WTC11 (cell line): ENCODE measurements around the gene RAB11B. TPM values are rescaled to one million over a fixed set of nuclear protein-coding genes. Genes with fewer than 3 reads are reported as not detected.

Experiments
- ATAC-seq: fragments of 200-7000 bp; cut with Tn5 transposase; 2 replicates; pipeline ENCODE4 v1.10.0; 2021; ENCODE audit warnings: mild to moderate bottlenecking, moderate library complexity
- CTCF ChIA-PET: fragments of 300-600 bp; sonication (Branson Sonifier 250); formaldehyde crosslinking; loops from one replicate; lab custom pipeline; 2021; ENCODE audit warnings: antibody characterized with exemption; lab: Charles Lee
- POLR2A ChIA-PET: fragments of 350-600 bp; sonication (Branson Sonifier 250); formaldehyde crosslinking; loops from one replicate; lab custom pipeline; 2021; ENCODE audit warnings: antibody characterized with exemption; lab: Charles Lee
- DNase-seq: peaks from one replicate; pipeline ENCODE4 v3.0.0; 2021; ENCODE audit warnings: low spot score
- H3K27ac Mint-ChIP-seq: 2 replicates; pipeline ENCODE4 v1.8.0; 2021; ENCODE audit warnings: mixed read lengths
- H3K27me3 Mint-ChIP-seq: 2 replicates; pipeline ENCODE4 v1.8.0; 2021; ENCODE audit warnings: low read depth, mild to moderate bottlenecking, moderate library complexity, mixed read lengths
- H3K36me3 Mint-ChIP-seq: 2 replicates; pipeline ENCODE4 v1.8.0; 2021; ENCODE audit warnings: mixed read lengths
- H3K4me1 Mint-ChIP-seq: 2 replicates; pipeline ENCODE4 v1.8.0; 2022; ENCODE audit warnings: mixed read lengths
- H3K4me3 Mint-ChIP-seq: 2 replicates; pipeline ENCODE4 v1.8.0; 2021; ENCODE audit warnings: mild to moderate bottlenecking, moderate library complexity, mixed read lengths
- H3K9me3 Mint-ChIP-seq: 2 replicates; pipeline ENCODE4 v1.8.0; 2021; ENCODE audit warnings: mixed read lengths
- ATF6 ChIP-seq: sonication (generic); formaldehyde crosslinking; IDR thresholded peaks from 2 replicates; pipeline ENCODE4 v1.8.1; 2023; ENCODE audit warnings: mild to moderate bottlenecking, missing genetic modification reagents
- ESRRA ChIP-seq: sonication (generic); formaldehyde crosslinking; IDR thresholded peaks from 2 replicates; pipeline ENCODE4 v1.8.1; 2022; ENCODE audit warnings: mild to moderate bottlenecking, missing genetic modification reagents, borderline replicate concordance
- FOXP1 ChIP-seq: sonication (generic); formaldehyde crosslinking; IDR thresholded peaks from 2 replicates; pipeline ENCODE4 v1.8.0; 2022; ENCODE audit warnings: missing genetic modification reagents, mild to moderate bottlenecking, moderate library complexity, borderline replicate concordance
- HMGXB4 ChIP-seq: sonication (generic); formaldehyde crosslinking; IDR thresholded peaks from 2 replicates; pipeline ENCODE4 v1.8.1; 2023; ENCODE audit warnings: mild to moderate bottlenecking, moderate library complexity, missing genetic modification reagents
- KAT7 ChIP-seq: sonication (generic); formaldehyde crosslinking; IDR thresholded peaks from 2 replicates; pipeline ENCODE4 v1.8.1; 2023; ENCODE audit warnings: missing genetic modification reagents, mild to moderate bottlenecking, borderline replicate concordance
- MXD4 ChIP-seq: fragments of 250-450 bp; sonication (Bioruptor Pico); IDR thresholded peaks from 2 replicates; pipeline ENCODE4 v1.8.0; 2021; ENCODE audit warnings: mild to moderate bottlenecking, moderate library complexity, borderline replicate concordance
- NFYB ChIP-seq: sonication (generic); formaldehyde crosslinking; conservative IDR thresholded peaks from 2 replicates; pipeline ENCODE4 v1.8.0; 2022; ENCODE audit warnings: low read depth, missing genetic modification reagents
- NR3C1 ChIP-seq: sonication (generic); formaldehyde crosslinking; conservative IDR thresholded peaks from 2 replicates; pipeline ENCODE4 v1.8.1; 2023; ENCODE audit warnings: low read depth, mild to moderate bottlenecking, missing genetic modification reagents
- OVOL2 ChIP-seq: fragments of 250-450 bp; sonication (Bioruptor Pico); IDR thresholded peaks from 2 replicates; pipeline ENCODE4 v1.9.0; 2021; ENCODE audit warnings: mild to moderate bottlenecking, borderline replicate concordance
- RELA ChIP-seq: sonication (generic); formaldehyde crosslinking; IDR thresholded peaks from 2 replicates; pipeline ENCODE4 v1.8.1; 2022; ENCODE audit warnings: missing genetic modification reagents, mild to moderate bottlenecking, borderline replicate concordance
- RORB ChIP-seq: fragments of 250-450 bp; sonication (Bioruptor Pico); IDR thresholded peaks from 2 replicates; pipeline ENCODE4 v1.9.0; 2021; ENCODE audit warnings: mild to moderate bottlenecking
- SMAD3 ChIP-seq: sonication (generic); formaldehyde crosslinking; IDR thresholded peaks from 2 replicates; pipeline ENCODE4 v1.8.0; 2022; ENCODE audit warnings: missing genetic modification reagents, mild to moderate bottlenecking, borderline replicate concordance
- SP1 ChIP-seq: sonication (generic); formaldehyde crosslinking; conservative IDR thresholded peaks from 2 replicates; pipeline ENCODE4 v1.8.1; 2022; ENCODE audit warnings: missing genetic modification reagents
- STAT6 ChIP-seq: sonication (generic); formaldehyde crosslinking; conservative IDR thresholded peaks from 2 replicates; pipeline ENCODE4 v1.8.1; 2023; ENCODE audit warnings: mild to moderate bottlenecking, low read depth, missing genetic modification reagents, moderate library complexity
- ZNF317 ChIP-seq: sonication (generic); formaldehyde crosslinking; IDR thresholded peaks from 2 replicates; pipeline ENCODE4 v1.8.1; 2023; ENCODE audit warnings: low read depth, mild to moderate bottlenecking, moderate library complexity, missing genetic modification reagents, borderline replicate concordance
- ZNF416 ChIP-seq: fragments of 250-450 bp; sonication (Bioruptor Pico); IDR thresholded peaks from 2 replicates; pipeline ENCODE4 v1.9.0; 2021; ENCODE audit warnings: mild to moderate bottlenecking, inconsistent platforms
- ZNF532 ChIP-seq: fragments of 250-450 bp; sonication (Bioruptor Pico); IDR thresholded peaks from 2 replicates; pipeline ENCODE4 v1.9.0; 2021; ENCODE audit warnings: mild to moderate bottlenecking, borderline replicate concordance
- total RNA-seq: library from RNA; stranded (reverse); gene quantifications from 3 replicates; pipeline ENCODE4 v1.2.3, GENCODE V29; 2021
- TF ChIP-seq, protein P1 (sequence below): sonication (generic); formaldehyde crosslinking; IDR thresholded peaks from 2 replicates; pipeline ENCODE4 v1.8.0; 2022; ENCODE audit warnings: mild to moderate bottlenecking, missing genetic modification reagents
- TF ChIP-seq, protein P2 (sequence below): fragments of 250-450 bp; sonication (Bioruptor Pico); IDR thresholded peaks from 2 replicates; pipeline ENCODE4 v1.9.0; 2021; ENCODE audit warnings: mild to moderate bottlenecking
- TF ChIP-seq, protein P3 (sequence below): sonication (generic); formaldehyde crosslinking; IDR thresholded peaks from 2 replicates; pipeline ENCODE4 v1.8.1; 2023; ENCODE audit warnings: mild to moderate bottlenecking, missing genetic modification reagents, moderate library complexity

Gene RAB11B
- total RNA-seq, 1 experiment from 2014 or later, result 108 TPM

GRCh38 chr19:8412783-8413628, 22.8 kb downstream of the RAB11B start, which contains the start of gene MARCHF2:
Gene MARCHF2 (plus strand): TSS chr19:8413305. CDS start chr19:8421841, 8,536 bp downstream.
- peak; percentile 98 for TF ChIP-seq SP1 (CRISPR knock-in tag)
- no peak for TF ChIP-seq KAT7 (CRISPR knock-in tag)
- no peak for TF ChIP-seq ATF6 (CRISPR knock-in tag)
- TF ChIP-seq, protein P1, sequence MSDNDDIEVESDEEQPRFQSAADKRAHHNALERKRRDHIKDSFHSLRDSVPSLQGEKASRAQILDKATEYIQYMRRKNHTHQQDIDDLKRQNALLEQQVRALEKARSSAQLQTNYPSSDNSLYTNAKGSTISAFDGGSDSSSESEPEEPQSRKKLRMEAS (CRISPR knock-in tag), result peak; percentile 24; the same call in 1 of the 2 replicates
- TF ChIP-seq ZNF416 (CRISPR knock-in tag), result no peak
- TF ChIP-seq ZNF317 (CRISPR knock-in tag), result no peak
- no peak for TF ChIP-seq STAT6
- no peak for TF ChIP-seq ESRRA (CRISPR knock-in tag)
- peak; percentile 90 for TF ChIP-seq NFYB (CRISPR knock-in tag)
- TF ChIP-seq HMGXB4 (CRISPR knock-in tag), result peak; percentile 40
- TF ChIP-seq SMAD3, result no peak
- Mint-ChIP-seq H3K27ac (no peak within 1 kb of the TSS), H3K36me3 (no peaks in the 10 kb centered on the region), H3K4me1 (peaks cover 4% of the 10 kb centered on the region), H3K9me3 (peaks cover 8% of the 10 kb centered on the region), H3K4me3 (peak within 1 kb of the TSS; percentile 59), H3K27me3 (peaks cover 2% of the 10 kb centered on the region; the same call in 1 of the 2 replicates)
- CTCF ChIA-PET, result interaction anchor here (0.6 to 3.4 kb wide), 50 partner anchors 11 to 544 kb away, joined by 3 to 58 read pairs (median 5); partner anchors contain the start of genes ANGPTL4, HNRNPM, KANK3 and MYO1F
- ATAC-seq, result peak; percentile 99
- POLR2A ChIA-PET, result interaction anchor here (0.5 to 1.3 kb wide), 6 partner anchors 11 to 114 kb away, joined by 3 to 5 read pairs (median 3); partner anchors contain the start of gene HNRNPM
- peak; percentile 96 for DNase-seq

DNA sequence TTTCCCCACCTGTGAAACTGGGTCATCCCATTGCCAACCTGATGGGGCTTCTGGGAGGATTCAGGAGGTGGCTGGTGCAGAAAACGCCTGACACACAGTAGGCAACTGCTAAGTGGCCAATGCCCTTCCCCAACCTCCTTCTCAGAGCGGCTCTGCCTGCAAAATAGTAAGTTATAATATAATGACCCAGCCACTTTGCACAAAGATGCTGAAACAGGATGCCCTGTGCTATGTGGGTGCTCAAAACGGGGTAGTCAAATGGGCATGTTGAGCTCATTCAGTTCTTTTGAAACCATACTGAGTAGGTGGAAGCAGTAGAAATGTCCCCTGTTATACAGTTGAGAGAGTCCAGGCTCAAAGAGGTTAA, 23.5 kb downstream of the RAB11B start:
- Mint-ChIP-seq H3K4me3 (peak overlapping the region; percentile 59), H3K27ac (no peak overlapping the region), H3K27me3 (peaks cover 2% of the 10 kb centered on the region; the same call in 1 of the 2 replicates), H3K36me3 (no peaks in the 10 kb centered on the region), H3K9me3 (peaks cover 8% of the 10 kb centered on the region), H3K4me1 (peaks cover 9% of the 10 kb centered on the region)
- CTCF ChIA-PET, result interaction anchor here (0.6 to 3.4 kb wide), 35 partner anchors 10 to 470 kb away, joined by 3 to 58 read pairs (median 8); partner anchors contain the start of genes ANGPTL4, HNRNPM, KANK3 and MYO1F
- ATAC-seq (peak; percentile 4), DNase-seq (no peak)
- POLR2A ChIA-PET, result interaction anchor here (1.0 to 1.3 kb wide), 2 partner anchors 31 to 74 kb away, joined by 4 to 5 read pairs; partner anchors contain the start of gene HNRNPM
- TF ChIP-seq RELA (CRISPR knock-in tag), result no peak
- TF ChIP-seq NR3C1 (CRISPR knock-in tag), result no peak
- TF ChIP-seq ESRRA (CRISPR knock-in tag), result no peak
- no peak for TF ChIP-seq MXD4
- TF ChIP-seq FOXP1 (CRISPR knock-in tag), result no peak
- no peak for TF ChIP-seq ZNF416 (CRISPR knock-in tag)
- no peak for TF ChIP-seq OVOL2
- TF ChIP-seq, protein P2, sequence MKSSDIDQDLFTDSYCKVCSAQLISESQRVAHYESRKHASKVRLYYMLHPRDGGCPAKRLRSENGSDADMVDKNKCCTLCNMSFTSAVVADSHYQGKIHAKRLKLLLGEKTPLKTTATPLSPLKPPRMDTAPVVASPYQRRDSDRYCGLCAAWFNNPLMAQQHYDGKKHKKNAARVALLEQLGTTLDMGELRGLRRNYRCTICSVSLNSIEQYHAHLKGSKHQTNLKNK, result no peak
- TF ChIP-seq ZNF532, result no peak
- no peak for TF ChIP-seq RORB (CRISPR knock-in tag)
- TF ChIP-seq, protein P3, sequence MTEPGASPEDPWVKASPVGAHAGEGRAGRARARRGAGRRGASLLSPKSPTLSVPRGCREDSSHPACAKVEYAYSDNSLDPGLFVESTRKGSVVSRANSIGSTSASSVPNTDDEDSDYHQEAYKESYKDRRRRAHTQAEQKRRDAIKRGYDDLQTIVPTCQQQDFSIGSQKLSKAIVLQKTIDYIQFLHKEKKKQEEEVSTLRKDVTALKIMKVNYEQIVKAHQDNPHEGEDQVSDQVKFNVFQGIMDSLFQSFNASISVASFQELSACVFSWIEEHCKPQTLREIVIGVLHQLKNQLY, result no peak
